ENCODE results near the gene SEPTIN11. TPM values are rescaled to one million over a fixed set of nuclear protein-coding genes. Genes with fewer than 3 reads are reported as not detected.

Gene SEPTIN11
- total and polyA plus RNA-seq, 9 of the 15 experiments (the other 6 are each of a cell fraction or from before 2014, with no cell fraction given), result 25.7 to 142 (median 84.3) TPM

DNA sequence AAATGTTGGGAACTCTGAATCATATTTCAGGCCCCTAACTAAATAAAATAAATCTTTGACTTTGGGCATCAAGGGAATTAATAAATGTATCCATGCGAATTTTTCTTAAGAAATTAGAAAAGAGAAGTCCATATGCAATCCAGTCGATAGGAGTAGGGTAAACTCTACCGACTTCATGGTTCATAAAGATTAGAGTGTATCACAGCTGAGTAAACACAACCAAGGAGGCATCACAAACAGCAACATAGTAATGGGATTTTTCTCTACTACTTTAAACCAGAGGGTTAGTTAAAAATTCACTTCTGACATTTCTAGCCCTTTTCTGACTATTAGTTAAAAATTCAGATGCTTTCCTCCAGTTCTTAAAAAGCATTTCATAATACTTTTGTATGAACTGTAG lies 19.9 kb downstream of the SEPTIN11 start (continued):
- TF ChIP-seq CCAR2 (IDR thresholded peaks at IDR 0.05; ENCODE audit: low read depth, low read length) (no peak), MAFK (IDR thresholded peaks at IDR 0.05; ENCODE audit: low read length) (no peak), NCOR1 (IDR thresholded peaks at IDR 0.05) (peak; percentile 37; the same call in 1 of the 2 replicates), EP300 (IDR thresholded peaks at IDR 0.05; ENCODE audit: low read length) (0 out of 2 replicates have a peak, but pooled peaks have one; percentile 22), ZNF583 (CRISPR knock-in tag; IDR thresholded peaks at IDR 0.05) (no peak), TAL1 (IDR thresholded peaks at IDR 0.05) (peak; percentile 85), CBFA2T2 (conservative IDR thresholded peaks at IDR 0.05) (peak; percentile 36; the same call in 1 of the 2 replicates), TCF3 (CRISPR knock-in tag; IDR thresholded peaks at IDR 0.05) (peak; percentile 73), ELF1 (tag; IDR thresholded peaks at IDR 0.05) (no peak), ZNF165 (CRISPR knock-in tag; IDR thresholded peaks at IDR 0.05; ENCODE audit: borderline replicate concordance) (no peak), NR2C2 (CRISPR knock-in tag; IDR thresholded peaks at IDR 0.05) (no peak), NR2C2 (tag; IDR thresholded peaks at IDR 0.05) (no peak), RBM17 (IDR thresholded peaks at IDR 0.05; ENCODE audit: borderline replicate concordance, low read depth, low read length) (no peak), RBM39 (optimal IDR thresholded peaks at IDR 0.05; ENCODE audit: low read depth, low read length) (no peak), ZNF707 (CRISPR knock-in tag; conservative IDR thresholded peaks at IDR 0.05) (no peak), ZNF12 (CRISPR knock-in tag; IDR thresholded peaks at IDR 0.05) (no peak), SIRT6 (IDR thresholded peaks at IDR 0.05; ENCODE audit: low read depth, low read length) (no peak), RCOR1 (IDR thresholded peaks at IDR 0.05; ENCODE audit: borderline replicate concordance in 1 of 2, low read depth in 2 of 2, low read length in 2 of 2) (peak in 1 of 2 experiments; percentile 61; a peak in 1 of 4 replicates), COPS2 (conservative IDR thresholded peaks at IDR 0.05) (no peak), HMG20B (CRISPR knock-in tag; IDR thresholded peaks at IDR 0.05) (no peak), XRCC4 (IDR thresholded peaks at IDR 0.05; ENCODE audit: extremely low read depth, insufficient read depth, insufficient read length) (no peak), FOXM1 (IDR thresholded peaks at IDR 0.05; ENCODE audit: low read depth) (peak; percentile 58; the same call in 1 of the 2 replicates), FOXM1 (CRISPR knock-in tag; IDR thresholded peaks at IDR 0.05; ENCODE audit: low read depth) (no peak), ARID1B (IDR thresholded peaks at IDR 0.05) (peak; percentile 79), ZNF133 (CRISPR knock-in tag; IDR thresholded peaks at IDR 0.05) (no peak), SMARCE1 (IDR thresholded peaks at IDR 0.05) (0 out of 2 replicates have a peak, but pooled peaks have one; percentile 40), ZBTB8A (IDR thresholded peaks at IDR 0.05; ENCODE audit: partially characterized antibody) (no peak)
- TF ChIP-seq, protein P1, sequence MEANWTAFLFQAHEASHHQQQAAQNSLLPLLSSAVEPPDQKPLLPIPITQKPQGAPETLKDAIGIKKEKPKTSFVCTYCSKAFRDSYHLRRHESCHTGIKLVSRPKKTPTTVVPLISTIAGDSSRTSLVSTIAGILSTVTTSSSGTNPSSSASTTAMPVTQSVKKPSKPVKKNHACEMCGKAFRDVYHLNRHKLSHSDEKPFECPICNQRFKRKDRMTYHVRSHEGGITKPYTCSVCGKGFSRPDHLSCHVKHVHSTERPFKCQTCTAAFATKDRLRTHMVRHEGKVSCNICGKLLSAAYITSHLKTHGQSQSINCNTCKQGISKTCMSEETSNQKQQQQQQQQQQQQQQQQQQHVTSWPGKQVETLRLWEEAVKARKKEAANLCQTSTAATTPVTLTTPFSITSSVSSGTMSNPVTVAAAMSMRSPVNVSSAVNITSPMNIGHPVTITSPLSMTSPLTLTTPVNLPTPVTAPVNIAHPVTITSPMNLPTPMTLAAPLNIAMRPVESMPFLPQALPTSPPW (CRISPR knock-in tag; IDR thresholded peaks at IDR 0.05), result no peak
- TF ChIP-seq, protein P2, sequence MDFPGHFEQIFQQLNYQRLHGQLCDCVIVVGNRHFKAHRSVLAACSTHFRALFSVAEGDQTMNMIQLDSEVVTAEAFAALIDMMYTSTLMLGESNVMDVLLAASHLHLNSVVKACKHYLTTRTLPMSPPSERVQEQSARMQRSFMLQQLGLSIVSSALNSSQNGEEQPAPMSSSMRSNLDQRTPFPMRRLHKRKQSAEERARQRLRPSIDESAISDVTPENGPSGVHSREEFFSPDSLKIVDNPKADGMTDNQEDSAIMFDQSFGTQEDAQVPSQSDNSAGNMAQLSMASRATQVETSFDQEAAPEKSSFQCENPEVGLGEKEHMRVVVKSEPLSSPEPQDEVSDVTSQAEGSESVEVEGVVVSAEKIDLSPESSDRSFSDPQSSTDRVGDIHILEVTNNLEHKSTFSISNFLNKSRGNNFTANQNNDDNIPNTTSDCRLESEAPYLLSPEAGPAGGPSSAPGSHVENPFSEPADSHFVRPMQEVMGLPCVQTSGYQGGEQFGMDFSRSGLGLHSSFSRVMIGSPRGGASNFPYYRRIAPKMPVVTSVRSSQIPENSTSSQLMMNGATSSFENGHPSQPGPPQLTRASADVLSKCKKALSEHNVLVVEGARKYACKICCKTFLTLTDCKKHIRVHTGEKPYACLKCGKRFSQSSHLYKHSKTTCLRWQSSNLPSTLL (IDR thresholded peaks at IDR 0.05), result no peak
- TF ChIP-seq, protein P3, sequence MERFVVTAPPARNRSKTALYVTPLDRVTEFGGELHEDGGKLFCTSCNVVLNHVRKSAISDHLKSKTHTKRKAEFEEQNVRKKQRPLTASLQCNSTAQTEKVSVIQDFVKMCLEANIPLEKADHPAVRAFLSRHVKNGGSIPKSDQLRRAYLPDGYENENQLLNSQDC (CRISPR knock-in tag; IDR thresholded peaks at IDR 0.05), result no peak
